ENCODE results near the gene PROK2.

The PROK2 gene

DNA sequence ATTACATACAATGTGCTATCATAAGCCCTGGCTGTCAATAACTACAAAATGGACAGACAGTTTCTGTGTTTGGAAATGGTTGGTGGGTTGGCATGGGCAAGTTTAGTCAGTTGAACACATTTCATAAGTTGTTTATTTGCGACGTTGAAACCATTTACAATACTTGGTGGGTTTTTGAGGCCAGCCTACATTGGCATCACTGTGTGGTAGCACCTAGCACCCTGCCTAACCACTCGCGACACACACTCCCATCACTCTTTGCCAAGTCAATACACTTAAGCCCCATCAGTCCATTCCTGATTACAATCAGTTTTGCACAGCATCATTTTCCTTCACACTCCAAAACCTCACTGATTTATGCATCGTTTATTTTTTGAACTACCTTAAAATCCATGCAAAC lies 13.8 kb downstream of the PROK2 start:
- Histone ChIP-seq H3K4me1 (ENCODE audit: control insufficient read depth, insufficient read depth, low read length) (peaks cover 32% of the 10 kb centered on the region), H3K27ac (ENCODE audit: low read depth, low read length) (no peak overlapping the region), H3K36me3 (ENCODE audit: control insufficient read depth, insufficient read depth, low read length) (no peaks in the 10 kb centered on the region), H3K9me3 (ENCODE audit: control insufficient read depth, insufficient read depth, low read length) (no peaks in the 10 kb centered on the region), H3K4me3 (ENCODE audit: low read depth, low read length) (no peak overlapping the region), H3K9ac (ENCODE audit: low read depth, low read length) (no peak overlapping the region), H3K27me3 (ENCODE audit: control insufficient read depth, insufficient read depth, low read length) (peaks cover 4% of the 10 kb centered on the region; the same call in 1 of the 2 replicates)

- Histone ChIP-seq H3K9ac (ENCODE audit: low read depth, low read length) (no peak overlapping the region), H3K27ac (ENCODE audit: low read depth, low read length) (no peak overlapping the region), H3K27me3 (ENCODE audit: control insufficient read depth, insufficient read depth, low read length) (peaks cover 2% of the 10 kb centered on the region; the same call in 1 of the 2 replicates), H3K4me1 (ENCODE audit: control insufficient read depth, insufficient read depth, low read length) (peaks cover 1% of the 10 kb centered on the region; the same call in 1 of the 2 replicates), H3K9me3 (ENCODE audit: control insufficient read depth, insufficient read depth, low read length) (no peaks in the 10 kb centered on the region), H3K4me3 (ENCODE audit: low read depth, low read length) (no peak overlapping the region), H3K36me3 (ENCODE audit: control insufficient read depth, insufficient read depth, low read length) (no peaks in the 10 kb centered on the region)
Measured at GRCh38 chr3:71763426-71763825, 21.5 kb downstream of the PROK2 start.

- Histone ChIP-seq H3K4me1 (ENCODE audit: control insufficient read depth, insufficient read depth, low read length) (peaks cover 12% of the 10 kb centered on the region), H3K9me3 (ENCODE audit: control insufficient read depth, insufficient read depth, low read length) (no peaks in the 10 kb centered on the region), H3K36me3 (ENCODE audit: control insufficient read depth, insufficient read depth, low read length) (no peaks in the 10 kb centered on the region), H3K4me3 (ENCODE audit: low read depth, low read length) (no peak overlapping the region), H3K27ac (ENCODE audit: low read depth, low read length) (no peak overlapping the region), H3K9ac (ENCODE audit: low read depth, low read length) (no peak overlapping the region), H3K27me3 (ENCODE audit: control insufficient read depth, insufficient read depth, low read length) (peaks cover 13% of the 10 kb centered on the region)
Measured at GRCh38 chr3:71760140-71760539, 24.8 kb downstream of the PROK2 start.

- Histone ChIP-seq H3K36me3 (ENCODE audit: control insufficient read depth, insufficient read depth, low read length) (no peaks in the 10 kb centered on the region), H3K9ac (ENCODE audit: low read depth, low read length) (no peak overlapping the region), H3K9me3 (ENCODE audit: control insufficient read depth, insufficient read depth, low read length) (no peaks in the 10 kb centered on the region), H3K27ac (ENCODE audit: low read depth, low read length) (no peak overlapping the region), H3K4me3 (ENCODE audit: low read depth, low read length) (no peak overlapping the region), H3K4me1 (ENCODE audit: control insufficient read depth, insufficient read depth, low read length) (peaks cover 18% of the 10 kb centered on the region), H3K27me3 (ENCODE audit: control insufficient read depth, insufficient read depth, low read length) (peaks cover 21% of the 10 kb centered on the region)
Measured at GRCh38 chr3:71759401-71759800, 25.5 kb downstream of the PROK2 start.

GRCh38 chr3:71758091-71758490 lies 26.9 kb downstream of the PROK2 start:
- no peaks in the 10 kb centered on the region for H3K9me3 ChIP-seq (ENCODE audit: control insufficient read depth, insufficient read depth, low read length)

DNA sequence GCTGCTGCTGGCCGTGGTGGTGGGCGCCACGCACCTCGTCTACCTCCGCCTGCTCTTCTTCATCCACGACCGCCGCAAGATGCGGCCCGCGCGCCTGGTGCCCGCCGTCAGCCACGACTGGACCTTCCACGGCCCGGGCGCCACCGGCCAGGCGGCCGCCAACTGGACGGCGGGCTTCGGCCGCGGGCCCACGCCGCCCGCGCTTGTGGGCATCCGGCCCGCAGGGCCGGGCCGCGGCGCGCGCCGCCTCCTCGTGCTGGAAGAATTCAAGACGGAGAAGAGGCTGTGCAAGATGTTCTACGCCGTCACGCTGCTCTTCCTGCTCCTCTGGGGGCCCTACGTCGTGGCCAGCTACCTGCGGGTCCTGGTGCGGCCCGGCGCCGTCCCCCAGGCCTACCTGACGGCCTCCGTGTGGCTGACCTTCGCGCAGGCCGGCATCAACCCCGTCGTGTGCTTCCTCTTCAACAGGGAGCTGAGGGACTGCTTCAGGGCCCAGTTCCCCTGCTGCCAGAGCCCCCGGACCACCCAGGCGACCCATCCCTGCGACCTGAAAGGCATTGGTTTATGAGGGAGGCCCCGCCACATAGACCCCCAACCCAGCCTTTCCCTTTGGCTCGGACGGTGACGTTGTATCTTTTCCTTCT lies 30.2 kb downstream of the PROK2 start:
- no peak overlapping the region for H3K27ac ChIP-seq (ENCODE audit: low read depth, low read length)

More at GRCh38 chr3:71758091-71758490, 26.9 kb downstream of the PROK2 start:
- H3K9ac ChIP-seq (ENCODE audit: low read depth, low read length) = no peak overlapping the region
- H3K36me3 ChIP-seq (ENCODE audit: control insufficient read depth, insufficient read depth, low read length) = no peaks in the 10 kb centered on the region
- no peak overlapping the region for H3K27ac ChIP-seq (ENCODE audit: low read depth, low read length)
- no peak overlapping the region for H3K4me3 ChIP-seq (ENCODE audit: low read depth, low read length)
- peaks cover 25% of the 10 kb centered on the region for H3K27me3 ChIP-seq (ENCODE audit: control insufficient read depth, insufficient read depth, low read length)
- peaks cover 20% of the 10 kb centered on the region for H3K4me1 ChIP-seq (ENCODE audit: control insufficient read depth, insufficient read depth, low read length)

GRCh38 chr3:71753701-71754609 lies 31.0 kb downstream of the PROK2 start, which contains the start of gene GPR27:
Gene GPR27, plus strand, starts transcription at chr3:71753855. Its CDS starts 195 bp downstream, at chr3:71754050.
- Histone ChIP-seq H3K4me1 (ENCODE audit: control insufficient read depth, insufficient read depth, low read length) (peaks cover 26% of the 10 kb centered on the region), H3K4me3 (ENCODE audit: low read depth, low read length) (peak within 1 kb of the TSS; percentile 80), H3K36me3 (ENCODE audit: control insufficient read depth, insufficient read depth, low read length) (no peaks in the 10 kb centered on the region), H3K9ac (ENCODE audit: low read depth, low read length) (peak within 1 kb of the TSS; percentile 67; the same call in 1 of the 2 replicates), H3K9me3 (ENCODE audit: control insufficient read depth, insufficient read depth, low read length) (no peaks in the 10 kb centered on the region), H3K27me3 (ENCODE audit: control insufficient read depth, insufficient read depth, low read length) (peaks cover 42% of the 10 kb centered on the region), H3K27ac (ENCODE audit: low read depth, low read length) (no peak within 1 kb of the TSS)

More for the DNA sequence above, 30.2 kb downstream of the PROK2 start:
- H3K9me3 ChIP-seq (ENCODE audit: control insufficient read depth, insufficient read depth, low read length) = no peaks in the 10 kb centered on the region
- H3K9ac ChIP-seq (ENCODE audit: low read depth, low read length) = peak overlapping the region; percentile 67; the same call in 1 of the 2 replicates
- H3K36me3 ChIP-seq (ENCODE audit: control insufficient read depth, insufficient read depth, low read length) = no peaks in the 10 kb centered on the region
- H3K27me3 ChIP-seq (ENCODE audit: control insufficient read depth, insufficient read depth, low read length) = peaks cover 42% of the 10 kb centered on the region
- H3K4me3 ChIP-seq (ENCODE audit: low read depth, low read length) = peak overlapping the region; percentile 80
- peaks cover 26% of the 10 kb centered on the region for H3K4me1 ChIP-seq (ENCODE audit: control insufficient read depth, insufficient read depth, low read length)

DNA sequence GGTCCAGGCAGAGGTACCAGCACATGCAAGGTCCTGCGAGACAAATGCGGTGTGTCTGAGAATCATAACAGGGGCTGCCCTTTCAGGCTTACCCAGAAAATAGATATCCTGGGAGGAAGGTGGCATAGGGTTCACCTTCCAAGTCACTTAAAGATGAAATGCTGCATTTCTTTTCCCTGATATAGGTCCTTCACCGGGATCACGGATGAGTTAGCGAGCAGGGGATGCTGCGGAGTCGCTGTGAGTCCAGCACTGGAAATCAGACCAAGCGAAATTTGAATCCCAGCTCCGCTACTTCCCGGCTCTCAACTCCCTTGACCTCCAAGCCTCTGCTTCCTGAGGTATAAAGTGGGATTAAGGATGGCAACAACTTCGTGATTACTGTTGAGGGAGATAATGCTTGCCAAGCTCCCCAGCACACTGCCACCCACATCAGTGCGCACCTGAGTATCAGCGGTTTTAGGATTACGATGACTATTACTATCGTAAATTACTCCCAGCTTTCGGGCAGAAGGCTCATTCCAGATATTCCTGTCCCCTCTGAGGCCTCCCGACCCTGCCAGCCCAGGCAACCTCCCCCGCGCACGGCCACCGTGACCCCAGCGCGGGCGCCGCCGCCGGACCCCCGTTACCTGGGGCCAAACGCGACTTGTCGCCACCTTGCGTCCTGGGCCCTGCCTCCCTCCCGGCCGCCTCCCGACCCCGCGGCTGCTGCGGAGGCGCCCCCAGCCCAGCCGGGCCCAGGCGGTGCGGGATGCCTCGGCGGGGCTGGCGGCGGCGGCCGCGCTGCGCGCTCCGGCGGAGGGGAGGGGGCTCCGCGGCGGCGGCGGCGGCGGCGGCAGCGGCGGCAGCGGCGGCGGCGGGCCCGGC lies 31.9 kb downstream of the PROK2 start:
- Histone ChIP-seq H3K9me3 (ENCODE audit: control insufficient read depth, insufficient read depth, low read length) (no peaks in the 10 kb centered on the region), H3K36me3 (ENCODE audit: control insufficient read depth, insufficient read depth, low read length) (no peaks in the 10 kb centered on the region), H3K27me3 (ENCODE audit: control insufficient read depth, insufficient read depth, low read length) (peaks cover 42% of the 10 kb centered on the region), H3K4me1 (ENCODE audit: control insufficient read depth, insufficient read depth, low read length) (peaks cover 26% of the 10 kb centered on the region), H3K4me3 (ENCODE audit: low read depth, low read length) (peak overlapping the region; percentile 80), H3K27ac (ENCODE audit: low read depth, low read length) (no peak overlapping the region), H3K9ac (ENCODE audit: low read depth, low read length) (no peak overlapping the region)

DNA sequence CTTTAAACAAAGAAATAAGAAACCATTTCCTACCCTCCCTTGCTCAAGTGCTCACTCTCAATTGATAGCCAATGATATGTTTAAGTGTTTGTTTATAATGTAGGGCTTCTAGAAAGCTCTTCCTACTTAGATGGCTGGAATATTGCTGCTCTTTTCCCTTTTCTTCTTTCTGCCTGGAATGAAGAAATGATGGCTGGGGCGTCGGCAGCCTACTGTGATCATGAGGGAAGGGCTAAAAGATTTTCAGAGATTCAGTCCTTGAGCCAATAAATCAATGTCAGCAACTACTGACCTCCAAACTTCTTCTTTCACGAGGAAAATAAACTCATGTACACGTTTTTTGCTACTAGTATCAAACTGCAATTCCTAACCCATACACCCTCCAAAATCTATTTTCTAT lies 33.3 kb downstream of the PROK2 start:
- H3K27me3 ChIP-seq (ENCODE audit: control insufficient read depth, insufficient read depth, low read length) = peaks cover 42% of the 10 kb centered on the region
- H3K4me1 ChIP-seq (ENCODE audit: control insufficient read depth, insufficient read depth, low read length) = peaks cover 26% of the 10 kb centered on the region
- no peaks in the 10 kb centered on the region for H3K9me3 ChIP-seq (ENCODE audit: control insufficient read depth, insufficient read depth, low read length)
- no peaks in the 10 kb centered on the region for H3K36me3 ChIP-seq (ENCODE audit: control insufficient read depth, insufficient read depth, low read length)
- H3K4me3 ChIP-seq (ENCODE audit: low read depth, low read length) = no peak overlapping the region
- no peak overlapping the region for H3K9ac ChIP-seq (ENCODE audit: low read depth, low read length)
- no peak overlapping the region for H3K27ac ChIP-seq (ENCODE audit: low read depth, low read length)

DNA sequence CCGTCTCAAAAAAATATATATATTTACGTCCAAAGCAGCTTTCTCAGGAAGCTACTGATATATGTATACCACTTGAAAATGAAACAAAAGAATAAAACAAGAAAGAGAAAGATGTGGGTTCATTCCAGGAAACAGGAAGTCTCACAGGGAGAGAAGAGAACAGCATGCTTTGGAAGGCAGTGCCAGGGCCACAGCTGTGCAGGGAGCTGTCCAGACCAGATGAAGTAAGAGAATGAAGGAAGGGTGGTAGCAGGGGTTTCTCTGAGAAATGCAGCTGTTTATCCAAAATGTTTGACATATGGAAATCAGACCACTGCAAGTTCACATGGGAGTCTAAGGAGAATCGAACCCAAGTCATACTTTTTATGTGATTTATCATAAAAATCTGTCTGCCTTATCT lies 40.2 kb downstream of the PROK2 start:
- Histone ChIP-seq H3K4me1 (ENCODE audit: control insufficient read depth, insufficient read depth, low read length) (no peaks in the 10 kb centered on the region), H3K9me3 (ENCODE audit: control insufficient read depth, insufficient read depth, low read length) (peaks cover 4% of the 10 kb centered on the region; the same call in 1 of the 2 replicates), H3K36me3 (ENCODE audit: control insufficient read depth, insufficient read depth, low read length) (no peaks in the 10 kb centered on the region), H3K27ac (ENCODE audit: low read depth, low read length) (no peak overlapping the region), H3K9ac (ENCODE audit: low read depth, low read length) (no peak overlapping the region), H3K4me3 (ENCODE audit: low read depth, low read length) (no peak overlapping the region), H3K27me3 (ENCODE audit: control insufficient read depth, insufficient read depth, low read length) (no peaks in the 10 kb centered on the region)
